Prostate gland (tissue), 2 donors: ENCODE results near the gene SUCLG2. TPM values are rescaled to one million over a fixed set of nuclear protein-coding genes. Genes with fewer than 3 reads are reported as not detected.
A peak's percentile ranks its signal among the peaks of the same experiment; 100 is the strongest.

ENCODE experiments used
- DNase-seq: peaks from one replicate; pipeline ENCODE4 v3.0.0-alpha.2; 2019; ENCODE audit warnings: low spot score
- H3K27ac ChIP-seq, 2 donors: fragments of 200-600 bp; sonication (generic); 2 replicates each; pipeline ENCODE4 v1.5.1; 2017 to 2019
- H3K27me3 ChIP-seq: fragments of 200-600 bp; sonication (generic); replicated peaks from 2 replicates; pipeline ENCODE4 v1.5.1; 2019; ENCODE audit not compliant: insufficient read depth
- H3K36me3 ChIP-seq, 2 donors: fragments of 200-600 bp; sonication (generic); 1 replicate in 1 of 2; 2 replicates in 1 of 2; pipeline versions ENCODE4 v1.5.1 to v1.8.1; 2017 to 2019
- H3K4me1 ChIP-seq: fragments of 200-600 bp; sonication (generic); replicated peaks from 2 replicates; pipeline ENCODE4 v1.5.1; 2019
- H3K4me3 ChIP-seq, 2 donors: fragments of 200-600 bp; sonication (generic); 2 replicates each; pipeline ENCODE4 v1.5.1; 2017 to 2019
- H3K9me3 ChIP-seq: fragments of 200-600 bp; sonication (generic); 2 replicates; pipeline ENCODE4 v1.5.1; 2017
- CTCF ChIP-seq, 4 experiments: fragments of 200-600 bp in 2 of 4; fragments of 450-650 bp in 2 of 4; sonication (generic) in 2 of 4; IDR thresholded peaks; 1 replicate in 3 of 4; 2 replicates in 1 of 4; pipeline ENCODE4 v1.5.1; 2016 to 2019; ENCODE audit warnings: antibody characterized with exemption in 4 of 4, mild to moderate bottlenecking in 2 of 4, moderate library complexity in 2 of 4
- POLR2A ChIP-seq: fragments of 450-650 bp; IDR thresholded peaks from one replicate; pipeline ENCODE4 v1.6.1; 2016; ENCODE audit warnings: antibody characterized with exemption, mild to moderate bottlenecking
- POLR2AphosphoS5 ChIP-seq: sonication (generic); formaldehyde crosslinking; IDR thresholded peaks from one replicate; pipeline ENCODE4 v1.6.1; 2017; ENCODE audit warnings: antibody characterized with exemption
- WGBS: methylation state at CpG from one replicate; pipeline ENCODE4 v1.1.5; 2018; 5-methylcytosine and 5-hydroxymethylcytosine counted together
- intact Hi-C: fragments of 100-400 bp; cut with DNase I; formaldehyde crosslinking; loops from one replicate; pipeline ENCODE4 v1.14.2; 2022
- total RNA-seq, 2 donors: library from RNA; depleted of rRNA; stranded (reverse); fragments of >200 nt; gene quantifications; one replicate each; pipeline ENCODE4 v1.1.0, GENCODE V29; 2016

SUCLG2 gene
- total RNA-seq, 2 donors from 2014 or later = 33.2 to 65.4 TPM

- Histone ChIP-seq H3K36me3 (no peaks in the 10 kb centered on the region), H3K27me3 (no peaks in the 10 kb centered on the region), H3K4me1 (no peaks in the 10 kb centered on the region), H3K27ac (peak overlapping the region; percentile 91), H3K9me3 (no peaks in the 10 kb centered on the region), H3K4me3 (peak overlapping the region; percentile 80 to 93)
- 17% methylated on average over 11 of the region's 11 CpGs for WGBS
- DNase-seq = peak; percentile 5
- TF ChIP-seq CTCF (IDR thresholded peaks at IDR 0.05) (no peak), POLR2A (no peak), POLR2AphosphoS5 (no peak)
- intact Hi-C loops = no loop called here
These were observed 399 bp upstream of the SUCLG2 start for GRCh38 chr3:67654844-67655177.

- no peak for DNase-seq
- H3K27me3 ChIP-seq = no peaks in the 10 kb centered on the region
- intact Hi-C loops = no loop called here
- H3K4me1 ChIP-seq = no peaks in the 10 kb centered on the region
- no peaks in the 10 kb centered on the region for H3K9me3 ChIP-seq
- H3K4me3 ChIP-seq = peak overlapping the region; percentile 80 to 93
- peak overlapping the region; percentile 91 for H3K27ac ChIP-seq
- no peaks in the 10 kb centered on the region for H3K36me3 ChIP-seq
- 28% methylated on average over 8 of the region's 8 CpGs for WGBS
- TF ChIP-seq POLR2A (no peak), POLR2AphosphoS5 (no peak), CTCF (IDR thresholded peaks at IDR 0.05) (no peak)
These were observed 850 bp downstream of the SUCLG2 start for GRCh38 chr3:67653425-67654098.

- no peak for DNase-seq
- WGBS = 80% methylated on average over 2 of the region's 2 CpGs
- no peak for TF ChIP-seq POLR2AphosphoS5
- Histone ChIP-seq H3K27me3 (no peaks in the 10 kb centered on the region), H3K4me1 (no peaks in the 10 kb centered on the region), H3K4me3 (no peak overlapping the region), H3K27ac (no peak overlapping the region), H3K9me3 (no peaks in the 10 kb centered on the region), H3K36me3 (no peaks in the 10 kb centered on the region)
- intact Hi-C loops = no loop called here
These were observed 4.3 kb downstream of the SUCLG2 start for GRCh38 chr3:67650084-67650483.

GRCh38 chr3:67649681-67650080, 4.7 kb downstream of the SUCLG2 start:
- no peak overlapping the region for H3K27ac ChIP-seq
- H3K4me3 ChIP-seq = no peak overlapping the region
- intact Hi-C loops = no loop called here
- no peaks in the 10 kb centered on the region for H3K4me1 ChIP-seq
- no peaks in the 10 kb centered on the region for H3K36me3 ChIP-seq
- TF ChIP-seq CTCF (IDR thresholded peaks at IDR 0.05) (no peak), POLR2AphosphoS5 (no peak), POLR2A (no peak)
- H3K27me3 ChIP-seq = no peaks in the 10 kb centered on the region
- WGBS = 67% methylated on average over 3 of the region's 3 CpGs
- no peak for DNase-seq
- H3K9me3 ChIP-seq = no peaks in the 10 kb centered on the region

- Histone ChIP-seq H3K9me3 (no peaks in the 10 kb centered on the region), H3K27ac (no peak overlapping the region), H3K36me3 (no peaks in the 10 kb centered on the region), H3K27me3 (no peaks in the 10 kb centered on the region), H3K4me1 (no peaks in the 10 kb centered on the region), H3K4me3 (no peak overlapping the region)
- DNase-seq = no peak
- no peak for TF ChIP-seq POLR2AphosphoS5
- TF ChIP-seq POLR2A = no peak
- no peak for TF ChIP-seq CTCF (IDR thresholded peaks at IDR 0.05)
- WGBS = 56% methylated on average over 4 of the region's 4 CpGs
- intact Hi-C loops = no loop called here
These were observed 5.7 kb downstream of the SUCLG2 start for GRCh38 chr3:67648701-67649100.
